K562 (cell line): ENCODE measurements around the gene SUOX. TPM values are rescaled to one million over a fixed set of nuclear protein-coding genes. Genes with fewer than 3 reads are reported as not detected.

Source experiments
- ATF6 ChIP-seq: sonication (generic); formaldehyde crosslinking; IDR thresholded peaks from 2 replicates; pipeline ENCODE4 v1.4.0; 2020; ENCODE audit warnings: mild to moderate bottlenecking, missing genetic modification reagents
- CBX8 ChIP-seq: fragments of 200-600 bp; sonication (generic); IDR thresholded peaks from 2 replicates; pipeline ENCODE4 v1.6.1; 2012; ENCODE audit warnings: borderline replicate concordance, mixed run types, low read depth, mild to moderate bottlenecking, moderate library complexity, mixed read lengths, low read length, control low read depth, inconsistent platforms; ENCODE audit not compliant: poor library complexity, severe bottlenecking; ENCODE audit errors: extremely low read depth
- CHD1 ChIP-seq: fragments of 200-600 bp; sonication (generic); IDR thresholded peaks from one replicate; pipeline ENCODE4 v1.6.1; 2012; ENCODE audit warnings: mild to moderate bottlenecking, moderate library complexity, low read length, inconsistent platforms
- HDAC6 ChIP-seq: IDR thresholded peaks from 2 replicates; pipeline ENCODE4 v1.6.1; 2012; ENCODE audit warnings: low read depth, mild to moderate bottlenecking, control low read depth, inconsistent platforms, low read length, moderate library complexity
- HOXB6 ChIP-seq: fragments of 250-450 bp; sonication (Bioruptor Pico); IDR thresholded peaks from 2 replicates; pipeline ENCODE4 v1.5.1; 2022; ENCODE audit warnings: mild to moderate bottlenecking, borderline replicate concordance
- IFI16 ChIP-seq: fragments of 250-450 bp; sonication (Bioruptor Pico); IDR thresholded peaks from 2 replicates; pipeline ENCODE4 v2.1.2; 2022; ENCODE audit warnings: mild to moderate bottlenecking, inconsistent platforms
- PCBP1 ChIP-seq: fragments of 200-400 bp; formaldehyde crosslinking; IDR thresholded peaks from 2 replicates; pipeline ENCODE4 v1.6.1; 2018; ENCODE audit warnings: mild to moderate bottlenecking, low read depth, low read length; ENCODE audit not compliant: poor library complexity, severe bottlenecking
- POLR2H ChIP-seq: IDR thresholded peaks from 2 replicates; pipeline ENCODE4 v1.6.1; 2016; ENCODE audit warnings: missing genetic modification characterization, low read depth, mild to moderate bottlenecking, control low read depth, missing compliant biosample characterization, moderate library complexity
- SIX5 ChIP-seq, 2 experiments: IDR thresholded peaks; 2 replicates each; pipeline ENCODE4 v1.6.1; 2011; ENCODE audit warnings: low read length in 2 of 2, borderline replicate concordance in 1 of 2, low read depth in 1 of 2, mild to moderate bottlenecking in 1 of 2, moderate library complexity in 1 of 2; ENCODE audit not compliant: insufficient read depth in 1 of 2
- SOX6 ChIP-seq: fragments of 450-650 bp; IDR thresholded peaks from 2 replicates; pipeline ENCODE4 v1.6.1; 2014; ENCODE audit warnings: mild to moderate bottlenecking
- TCF7 ChIP-seq: sonication (generic); IDR thresholded peaks from 2 replicates; pipeline ENCODE4 v1.6.1; 2016; ENCODE audit warnings: antibody characterized with exemption, borderline replicate concordance
- TSC22D4 ChIP-seq: fragments of 450-650 bp; IDR thresholded peaks from 2 replicates; pipeline ENCODE4 v1.6.1; 2016; ENCODE audit warnings: missing genetic modification characterization, missing biosample characterization, control low read depth
- YY1 ChIP-seq, 3 experiments: IDR thresholded peaks; 2 replicates each; pipeline ENCODE4 v1.6.1; 2011; ENCODE audit warnings: low read length in 2 of 3, mild to moderate bottlenecking in 2 of 3, moderate library complexity in 2 of 3, borderline replicate concordance in 1 of 3, control low read depth in 1 of 3, low read depth in 1 of 3; ENCODE audit not compliant: insufficient read depth in 3 of 3, insufficient replicate concordance in 2 of 3, control insufficient read depth in 1 of 3, insufficient read length in 1 of 3; ENCODE audit errors: extremely low read depth in 1 of 3
- ZBTB11 ChIP-seq, 3 experiments: fragments of 200-800 bp in 1 of 3; fragments of 250-450 bp in 1 of 3; fragments of 450-650 bp in 1 of 3; sonication (Bioruptor Pico) in 1 of 3; sonication (Bioruptor generic) in 1 of 3; formaldehyde crosslinking in 1 of 3; IDR thresholded peaks; 2 replicates each; pipeline versions ENCODE4 v1.6.1 to v1.8.0; 2016 to 2022; ENCODE audit warnings: mild to moderate bottlenecking in 2 of 3, missing genetic modification characterization in 2 of 3, missing compliant biosample characterization in 1 of 3, moderate library complexity in 1 of 3
- ZNF589 ChIP-seq: fragments of 200-800 bp; sonication (Bioruptor generic); IDR thresholded peaks from 2 replicates; pipeline ENCODE4 v1.6.1; 2016; ENCODE audit warnings: low read depth, missing genetic modification characterization, missing compliant biosample characterization
- polyA plus RNA-seq, 8 experiments: library from polyadenylated mRNA; depleted of rRNA in 4 of 8; stranded (reverse) in 5 of 8; unstranded in 3 of 8; fragments of >200 nt; fragmentation: Nextera tagmentation in 2 of 8; fragmentation: Illumina TruSeq in 1 of 8; extraction: Ambion mirVana in 2 of 8; extraction: Trizol in 1 of 8; gene quantifications; 2 replicates each; pipeline versions ENCODE4 v1.2.1 to v1.2.3, GENCODE V29; 2011 to 2014; ENCODE audit warnings: inconsistent platforms in 1 of 8, missing spikeins in 1 of 8
- total RNA-seq, 7 experiments: library from RNA; depleted of rRNA in 6 of 7; stranded (reverse); fragments of >200 nt in 6 of 7; fragmentation: Illumina TruSeq in 2 of 7; extraction: Trizol in 2 of 7; gene quantifications; 2 replicates each; pipeline versions ENCODE4 v1.2.1 to v1.2.3, GENCODE V29; 2011 to 2021; ENCODE audit warnings: low replicate concordance in 1 of 7
- TF ChIP-seq, protein P1 (sequence below): sonication (generic); formaldehyde crosslinking; IDR thresholded peaks from 2 replicates; pipeline ENCODE4 v1.8.1; 2023; ENCODE audit warnings: mild to moderate bottlenecking, missing genetic modification reagents

The SUOX gene
- total and polyA plus RNA-seq, 9 of the 15 experiments (the other 6 are each of a cell fraction or from before 2014, with no cell fraction given): 9.2 to 39.7 (median 25.4) TPM

GRCh38 chr12:56041552-56042429 is 44.7 kb downstream of the SUOX start, which contains the start of gene RPS26 (continued):
- TF ChIP-seq PCBP1 (peak; percentile 49), HOXB6 (CRISPR knock-in tag) (no peak), SOX6 (peak; percentile 62), CHD1 (peak; percentile 97), TSC22D4 (tag) (no peak), ATF6 (no peak; the same call in 1 of the 2 replicates), IFI16 (CRISPR knock-in tag) (no peak), ZBTB11 (CRISPR knock-in tag; IDR thresholded peaks at IDR 0.05) (peak in 1 of 3 experiments; percentile 88; a peak in 2 of 6 replicates), POLR2H (tag) (peak; percentile 98), TCF7 (peak; percentile 65; the same call in 1 of the 2 replicates), YY1 (IDR thresholded peaks at IDR 0.05; ENCODE audit: borderline replicate concordance in 1 of 3, control insufficient read depth in 1 of 3, extremely low read depth in 1 of 3, insufficient read depth in 3 of 3, insufficient read length in 1 of 3, insufficient replicate concordance in 2 of 3, low read depth in 1 of 3, low read length in 2 of 3) (peak in 2 of 3 experiments; percentile 68 to 89), ZNF589 (peak; percentile 94), SIX5 (IDR thresholded peaks at IDR 0.05; ENCODE audit: borderline replicate concordance in 1 of 2, insufficient read depth in 1 of 2, low read depth in 1 of 2, low read length in 2 of 2) (peak; percentile 85 to 87), HDAC6 (0 out of 2 replicates have a peak, but pooled peaks have one; percentile 63), CBX8 (no peak)
- TF ChIP-seq, protein P1, sequence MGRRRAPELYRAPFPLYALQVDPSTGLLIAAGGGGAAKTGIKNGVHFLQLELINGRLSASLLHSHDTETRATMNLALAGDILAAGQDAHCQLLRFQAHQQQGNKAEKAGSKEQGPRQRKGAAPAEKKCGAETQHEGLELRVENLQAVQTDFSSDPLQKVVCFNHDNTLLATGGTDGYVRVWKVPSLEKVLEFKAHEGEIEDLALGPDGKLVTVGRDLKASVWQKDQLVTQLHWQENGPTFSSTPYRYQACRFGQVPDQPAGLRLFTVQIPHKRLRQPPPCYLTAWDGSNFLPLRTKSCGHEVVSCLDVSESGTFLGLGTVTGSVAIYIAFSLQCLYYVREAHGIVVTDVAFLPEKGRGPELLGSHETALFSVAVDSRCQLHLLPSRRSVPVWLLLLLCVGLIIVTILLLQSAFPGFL (CRISPR knock-in tag): no peak
